GM19463 (cell line): ENCODE measurements around the gene RBM47.

Experiments
- ATAC-seq: cut with Tn5 transposase; IDR thresholded peaks from one replicate; pipeline ENCODE4 v1.9.1; 2021; ENCODE audit warnings: mild to moderate bottlenecking, moderate library complexity; ENCODE audit not compliant: unreplicated experiment

Gene RBM47

DNA sequence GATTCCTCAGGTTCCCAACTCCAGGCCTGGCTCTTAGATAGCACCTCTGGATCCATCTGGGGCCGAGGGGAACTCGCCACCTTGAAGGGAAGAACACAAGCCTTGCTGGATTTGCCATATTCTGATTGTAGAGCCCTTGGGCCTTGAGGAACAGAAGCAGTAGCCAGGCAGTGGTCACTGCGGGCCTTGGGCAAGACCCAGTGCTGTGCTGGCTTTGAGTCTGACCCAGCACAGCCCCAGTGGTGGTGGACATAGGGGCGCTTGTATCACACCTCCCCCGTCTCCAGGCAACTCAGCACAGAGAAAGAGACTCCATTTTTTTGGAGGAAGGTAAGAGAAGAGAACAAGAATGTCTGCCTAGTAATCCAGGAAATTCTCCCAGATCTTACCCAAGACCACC is 249.0 kb downstream of the RBM47 start:
- no peak for ATAC-seq

DNA sequence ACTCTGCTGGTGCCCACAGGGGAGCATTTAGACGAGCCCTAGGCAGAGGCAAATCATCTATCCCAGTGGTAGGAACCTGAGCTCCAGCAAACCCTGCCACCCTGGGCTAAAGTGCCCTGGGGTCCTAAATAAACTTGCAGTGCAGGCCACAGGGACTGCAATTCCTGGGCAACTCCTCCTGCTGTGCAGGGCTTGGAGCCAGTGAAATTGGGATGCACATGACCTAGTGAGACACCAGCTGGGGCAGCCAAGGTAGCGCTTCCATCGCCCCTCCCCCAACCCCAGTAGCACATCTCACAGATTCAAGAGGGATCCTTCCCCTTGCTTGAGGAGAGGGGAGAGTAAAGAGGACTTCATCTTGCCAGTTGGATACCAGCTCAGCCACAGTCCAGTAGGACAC is 250.4 kb downstream of the RBM47 start:
- ATAC-seq = no peak

DNA sequence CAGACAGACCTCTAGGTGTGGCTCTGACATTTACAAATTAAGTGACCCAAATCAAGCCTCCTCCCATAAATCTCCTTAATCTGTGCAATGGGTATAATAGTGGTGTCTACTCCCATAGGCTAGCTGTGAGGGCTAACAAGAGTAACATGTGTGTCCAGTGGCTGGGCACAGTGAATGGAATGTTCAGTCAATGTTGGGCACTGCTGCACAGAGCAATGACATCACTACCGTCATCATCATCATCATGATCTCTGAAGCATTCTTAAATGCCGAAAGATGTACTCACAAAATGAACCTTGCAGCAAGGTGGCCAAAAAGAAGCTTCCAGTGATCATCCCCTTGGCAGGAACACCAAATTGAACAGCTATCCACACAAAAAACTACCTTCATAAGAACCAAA is 251.0 kb downstream of the RBM47 start:
- no peak for ATAC-seq

DNA sequence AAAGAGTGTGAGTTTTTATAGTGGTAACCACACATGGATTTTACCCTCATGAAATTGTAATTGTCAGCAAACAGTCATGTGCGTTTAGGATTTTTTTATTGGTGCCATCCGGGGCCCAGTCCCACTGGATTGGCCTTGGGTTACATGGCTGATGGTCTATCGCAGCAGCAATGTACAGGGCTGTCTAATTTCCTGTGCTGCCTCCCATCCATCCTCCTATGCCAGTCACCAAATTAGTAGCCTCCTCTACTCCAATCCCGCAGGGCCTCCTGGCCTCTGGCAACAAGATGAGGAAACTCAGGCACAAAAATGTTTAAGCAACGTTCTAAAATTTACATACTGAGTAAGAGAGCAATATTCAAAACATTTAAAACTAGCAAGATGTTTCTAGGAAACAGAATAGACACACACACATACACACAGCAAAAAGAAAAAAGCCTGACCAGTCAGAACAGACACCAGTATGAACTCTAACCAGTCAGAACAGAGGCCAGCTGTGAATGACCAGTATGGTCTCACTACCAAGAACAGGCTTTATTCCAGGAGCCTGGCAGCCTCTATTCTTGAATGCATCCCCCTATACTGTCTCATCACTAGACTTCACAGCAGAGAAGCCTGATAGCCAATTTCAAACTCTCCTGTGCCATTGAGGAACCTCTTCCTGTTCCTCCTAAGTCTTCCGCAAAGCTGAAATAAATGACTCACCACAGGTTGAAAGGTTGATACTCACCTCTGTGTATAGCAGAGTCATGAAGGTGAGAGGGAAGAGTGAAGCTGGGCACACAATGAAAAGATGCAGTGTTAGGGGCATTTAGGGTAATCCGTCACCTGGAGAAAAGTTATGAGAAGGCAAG is 251.9 kb downstream of the RBM47 start:
- ATAC-seq = no peak

DNA sequence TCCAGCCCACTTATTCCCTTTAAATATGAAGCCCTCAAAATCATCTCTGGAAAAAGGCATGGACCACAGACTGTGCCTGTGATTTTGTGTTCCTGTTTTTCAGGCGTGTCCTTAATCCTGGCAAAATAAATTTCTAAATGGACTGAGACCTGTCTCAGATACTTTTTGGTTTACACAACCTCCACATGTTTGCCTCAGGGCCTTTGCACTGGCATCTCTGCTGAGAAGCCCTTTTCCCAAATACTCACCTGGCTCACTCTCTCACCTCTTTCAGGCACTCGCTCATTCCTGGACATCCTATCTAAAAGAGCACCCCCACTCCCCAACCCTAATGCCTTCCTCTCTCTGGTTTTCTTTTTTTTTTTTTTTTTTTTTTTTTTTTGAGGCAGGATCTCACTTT is 254.0 kb downstream of the RBM47 start:
- no peak for ATAC-seq

DNA sequence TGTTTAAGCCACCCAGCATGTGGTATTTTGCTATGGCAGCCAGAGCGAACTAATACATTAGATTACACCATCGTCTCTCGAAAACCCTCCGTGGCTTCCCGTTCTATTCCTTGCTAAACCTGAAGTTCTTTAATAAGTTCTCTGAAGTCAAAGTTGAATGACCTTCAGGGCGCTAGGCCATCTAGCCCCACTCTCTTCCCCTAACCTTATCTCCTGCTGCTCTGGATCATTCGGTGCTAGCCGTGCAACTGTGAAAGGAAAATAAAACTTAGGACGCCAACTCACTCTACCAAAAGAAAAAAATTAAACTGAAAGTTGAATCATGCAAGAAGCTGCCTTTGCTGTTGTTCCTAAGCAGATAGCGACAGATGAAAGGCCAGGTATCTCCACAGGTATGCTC is 254.6 kb downstream of the RBM47 start:
- no peak for ATAC-seq

DNA sequence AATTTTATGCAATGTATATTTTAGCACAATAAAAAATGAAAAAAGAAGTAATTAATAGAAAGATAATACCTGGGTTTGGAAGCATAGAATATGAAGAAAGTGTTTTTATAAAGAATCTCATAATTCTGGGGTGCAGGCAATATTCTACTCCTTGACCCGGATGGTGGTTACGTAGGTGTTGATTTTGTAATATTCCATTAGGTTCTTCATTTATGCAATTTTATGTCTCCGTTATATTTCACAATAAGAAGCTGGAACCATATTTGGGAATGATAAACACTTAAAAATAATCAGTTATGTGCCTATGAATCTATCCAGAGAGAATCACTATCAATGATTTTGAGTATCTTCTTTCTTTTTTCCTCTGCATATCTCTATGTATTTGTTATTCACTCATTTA is 256.0 kb downstream of the RBM47 start:
- no peak for ATAC-seq
